Activated naive CD8-positive, alpha-beta T cell treated with anti-CD3 and anti-CD28 coated beads, Interleukin-2, amount 10 ng/mL, durations not matched to agents 7 days and 5 days (primary cell): ENCODE measurements around the gene ZBED2. TPM values are rescaled to one million over a fixed set of nuclear protein-coding genes. Genes with fewer than 3 reads are reported as not detected.
A peak's percentile ranks its signal among the peaks of the same experiment; 100 is the strongest.

Experiments used
- ATAC-seq: fragments of 150-1000 bp; cut with Tn5 transposase; one replicate; pipeline ENCODE4 v1.10.0; 2021; ENCODE audit warnings: low read depth, moderate library complexity
- POLR2A ChIA-PET: fragments of 350-600 bp; sonication (Branson Sonifier 250); formaldehyde crosslinking; loops from one replicate; lab custom pipeline; 2021; ENCODE audit warnings: antibody characterized with exemption; lab: Charles Lee
- DNase-seq: peaks from one replicate; pipeline ENCODE4 v3.0.0; 2021
- H3K27ac Mint-ChIP-seq: one replicate; pipeline ENCODE4 v1.8.0; 2022; ENCODE audit warnings: mild to moderate bottlenecking, mixed read lengths
- H3K27me3 Mint-ChIP-seq: one replicate; pipeline ENCODE4 v1.8.0; 2022; ENCODE audit warnings: mild to moderate bottlenecking, moderate library complexity, mixed read lengths
- H3K36me3 Mint-ChIP-seq: one replicate; pipeline ENCODE4 v1.8.0; 2021; ENCODE audit warnings: mild to moderate bottlenecking, mixed read lengths
- H3K4me1 Mint-ChIP-seq: one replicate; pipeline ENCODE4 v1.8.0; 2021; ENCODE audit warnings: mixed read lengths
- H3K4me3 Mint-ChIP-seq: one replicate; pipeline ENCODE4 v1.8.0; 2022; ENCODE audit warnings: mild to moderate bottlenecking, moderate library complexity, mixed read lengths
- H3K9me3 Mint-ChIP-seq: one replicate; pipeline ENCODE4 v1.8.0; 2021; ENCODE audit warnings: mixed read lengths
- total RNA-seq, 2 experiments: library from RNA; stranded (reverse); gene quantifications; one replicate each; pipeline ENCODE4 v1.2.3, GENCODE V29; 2021

Gene ZBED2
- total RNA-seq, 2 experiments from 2014 or later: 1.9 TPM

GRCh38 chr3:111548756-111549155 is 46.4 kb downstream of the ZBED2 start:
- peaks cover 20% of the 10 kb centered on the region for H3K4me1 Mint-ChIP-seq
- POLR2A ChIA-PET: interaction anchor here (0.6 to 1.2 kb wide), 2 partner anchors 20 to 68 kb away, joined by 3 to 5 read pairs; no protein-coding TSS in a partner anchor
- no peak for ATAC-seq
- H3K36me3 Mint-ChIP-seq: peaks cover 32% of the 10 kb centered on the region
- no peak for DNase-seq
- peaks cover 1% of the 10 kb centered on the region for H3K9me3 Mint-ChIP-seq
- H3K27me3 Mint-ChIP-seq: no peaks in the 10 kb centered on the region
- H3K4me3 Mint-ChIP-seq: no peak overlapping the region
- no peak overlapping the region for H3K27ac Mint-ChIP-seq

GRCh38 chr3:111548092-111548491 is 47.1 kb downstream of the ZBED2 start:
- H3K4me1 Mint-ChIP-seq: peaks cover 19% of the 10 kb centered on the region
- H3K36me3 Mint-ChIP-seq: peaks cover 34% of the 10 kb centered on the region
- no peaks in the 10 kb centered on the region for H3K27me3 Mint-ChIP-seq
- POLR2A ChIA-PET: interaction anchor here (0.6 to 5.9 kb wide), 7 partner anchors 9 to 431 kb away, joined by 3 to 49 read pairs (median 4); partner anchors contain the start of gene ABHD10
- H3K4me3 Mint-ChIP-seq: no peak overlapping the region
- ATAC-seq (peak; percentile 34), DNase-seq (no peak)
- no peak overlapping the region for H3K27ac Mint-ChIP-seq
- peaks cover 1% of the 10 kb centered on the region for H3K9me3 Mint-ChIP-seq

GRCh38 chr3:111547631-111548030 is 47.5 kb downstream of the ZBED2 start:
- ATAC-seq: peak; percentile 66
- H3K4me1 Mint-ChIP-seq: peaks cover 18% of the 10 kb centered on the region
- POLR2A ChIA-PET: interaction anchor here (0.6 to 5.9 kb wide), 7 partner anchors 8 to 432 kb away, joined by 3 to 49 read pairs (median 4); partner anchors contain the start of gene ABHD10
- peaks cover 1% of the 10 kb centered on the region for H3K9me3 Mint-ChIP-seq
- no peak for DNase-seq
- H3K27ac Mint-ChIP-seq: no peak overlapping the region
- H3K36me3 Mint-ChIP-seq: peaks cover 36% of the 10 kb centered on the region
- no peaks in the 10 kb centered on the region for H3K27me3 Mint-ChIP-seq
- no peak overlapping the region for H3K4me3 Mint-ChIP-seq

- POLR2A ChIA-PET: interaction anchor here (0.8 to 5.9 kb wide), 5 partner anchors 46 to 1739 kb away, joined by 3 to 49 read pairs (median 3); no protein-coding TSS in a partner anchor
- Mint-ChIP-seq H3K36me3 (peaks cover 37% of the 10 kb centered on the region), H3K4me1 (peaks cover 28% of the 10 kb centered on the region), H3K9me3 (no peaks in the 10 kb centered on the region), H3K4me3 (no peak overlapping the region), H3K27ac (peak overlapping the region; percentile 94), H3K27me3 (no peaks in the 10 kb centered on the region)
- DNase-seq: no peak
- ATAC-seq: no peak
Measured at GRCh38 chr3:111545349-111545748, 49.8 kb downstream of the ZBED2 start.

Other genes with a start within 250 kb of the ZBED2 start
- gene CD96, start 53.1 kb downstream of the ZBED2 start, total RNA-seq: 100 to 1,000 TPM; 375 to 379 TPM
- gene PLCXD2, start 79.3 kb upstream of the ZBED2 start, total RNA-seq: 10 to 100 TPM; 15.3 TPM